HFFc6 (cell line): ENCODE measurements around the gene MEI1. TPM values are rescaled to one million over a fixed set of nuclear protein-coding genes. Genes with fewer than 3 reads are reported as not detected.
A peak's percentile ranks its signal among the peaks of the same experiment; 100 is the strongest.
"Not testable (repeated sequence)": the region's sequence is repeated elsewhere in the genome, so short reads cannot be mapped to it uniquely, and the experiment has no call there.

ENCODE experiments used
- DNase-seq: peaks from one replicate; pipeline ENCODE4 v3.0.0-alpha.2; 2018
- H3K27ac Mint-ChIP-seq: 2 replicates; pipeline ENCODE4 v1.8.0; 2020; ENCODE audit warnings: mild to moderate bottlenecking, mixed read lengths
- H3K27me3 Mint-ChIP-seq: 2 replicates; pipeline ENCODE4 v1.8.0; 2021; ENCODE audit warnings: mild to moderate bottlenecking, moderate library complexity, mixed read lengths; ENCODE audit not compliant: insufficient read depth
- H3K36me3 Mint-ChIP-seq: 2 replicates; pipeline ENCODE4 v1.8.0; 2021; ENCODE audit warnings: low read depth, mixed read lengths
- H3K4me1 Mint-ChIP-seq: 2 replicates; pipeline ENCODE4 v1.8.0; 2020; ENCODE audit warnings: low read depth, mixed read lengths
- H3K4me3 Mint-ChIP-seq: 2 replicates; pipeline ENCODE4 v1.8.0; 2020; ENCODE audit warnings: mild to moderate bottlenecking, moderate library complexity, mixed read lengths
- H3K9me3 Mint-ChIP-seq: 2 replicates; pipeline ENCODE4 v1.8.0; 2020; ENCODE audit warnings: mild to moderate bottlenecking, mixed read lengths
- CTCF ChIP-seq: fragments of 200-600 bp; sonication (generic); IDR thresholded peaks from 2 replicates; pipeline ENCODE4 v1.5.0; 2021; ENCODE audit warnings: antibody characterized with exemption, mild to moderate bottlenecking
- total RNA-seq, 6 experiments: library from RNA; stranded (reverse); fragmentation: NEBNext Ultra II Directional; extraction: Animal tissue kit (Norgen Biotek cat#: 25700); gene quantifications; 2 replicates in 1 of 6; 3 replicates in 5 of 6; pipeline ENCODE4 v1.2.3, GENCODE V29; 2021

Gene MEI1
- total RNA-seq, 6 experiments from 2014 or later: 0.24 to 0.53 (median 0.34) TPM; not detected in 2

- H3K9me3 Mint-ChIP-seq: no peaks in the 10 kb centered on the region
- H3K36me3 Mint-ChIP-seq: no peaks in the 10 kb centered on the region
- no peak for TF ChIP-seq CTCF
- H3K4me1 Mint-ChIP-seq: no peaks in the 10 kb centered on the region
- peaks cover 11% of the 10 kb centered on the region for H3K27me3 Mint-ChIP-seq
- H3K4me3 Mint-ChIP-seq: no peak overlapping the region
- H3K27ac Mint-ChIP-seq: no peak overlapping the region
- DNase-seq: no peak
Measured at GRCh38 chr22:41732096-41732772, 32.9 kb downstream of the MEI1 start.

- not testable (repeated sequence) for H3K36me3 Mint-ChIP-seq, H3K4me3 Mint-ChIP-seq, H3K27ac Mint-ChIP-seq, H3K9me3 Mint-ChIP-seq, DNase-seq, H3K4me1 Mint-ChIP-seq
- peaks cover 11% of the 10 kb centered on the region for H3K27me3 Mint-ChIP-seq
Measured at GRCh38 chr22:41733241-41733640, 33.9 kb downstream of the MEI1 start.

GRCh38 chr22:41739576-41739975, 40.3 kb downstream of the MEI1 start:
- no peak for TF ChIP-seq CTCF
- Mint-ChIP-seq H3K27ac (no peak overlapping the region), H3K27me3 (peaks cover 18% of the 10 kb centered on the region), H3K9me3 (no peaks in the 10 kb centered on the region), H3K36me3 (no peaks in the 10 kb centered on the region), H3K4me3 (no peak overlapping the region), H3K4me1 (no peaks in the 10 kb centered on the region)
- no peak for DNase-seq

GRCh38 chr22:41742918-41743317, 43.6 kb downstream of the MEI1 start:
- peak; percentile 22 for TF ChIP-seq CTCF
- Mint-ChIP-seq H3K4me1 (no peaks in the 10 kb centered on the region), H3K4me3 (no peak overlapping the region), H3K36me3 (no peaks in the 10 kb centered on the region), H3K9me3 (no peaks in the 10 kb centered on the region), H3K27me3 (peaks cover 32% of the 10 kb centered on the region), H3K27ac (no peak overlapping the region)
- no peak for DNase-seq

- Mint-ChIP-seq H3K9me3 (no peaks in the 10 kb centered on the region), H3K27me3 (peaks cover 44% of the 10 kb centered on the region), H3K4me1 (no peaks in the 10 kb centered on the region), H3K27ac (no peak overlapping the region), H3K36me3 (no peaks in the 10 kb centered on the region), H3K4me3 (no peak overlapping the region)
- TF ChIP-seq CTCF: no peak
- no peak for DNase-seq
Measured at GRCh38 chr22:41745968-41746367, 46.7 kb downstream of the MEI1 start.

- Mint-ChIP-seq H3K27ac (no peak overlapping the region), H3K36me3 (no peaks in the 10 kb centered on the region), H3K4me1 (no peaks in the 10 kb centered on the region), H3K27me3 (peaks cover 38% of the 10 kb centered on the region), H3K9me3 (no peaks in the 10 kb centered on the region), H3K4me3 (no peak overlapping the region)
- TF ChIP-seq CTCF: peak; percentile 80
- peak; percentile 80 for DNase-seq
Measured at GRCh38 chr22:41746567-41747400, 47.5 kb downstream of the MEI1 start.
